ENCODE measurements around the gene NT5C1B.
A peak's percentile ranks its signal among the peaks of the same experiment; 100 is the strongest.

Gene NT5C1B

DNA sequence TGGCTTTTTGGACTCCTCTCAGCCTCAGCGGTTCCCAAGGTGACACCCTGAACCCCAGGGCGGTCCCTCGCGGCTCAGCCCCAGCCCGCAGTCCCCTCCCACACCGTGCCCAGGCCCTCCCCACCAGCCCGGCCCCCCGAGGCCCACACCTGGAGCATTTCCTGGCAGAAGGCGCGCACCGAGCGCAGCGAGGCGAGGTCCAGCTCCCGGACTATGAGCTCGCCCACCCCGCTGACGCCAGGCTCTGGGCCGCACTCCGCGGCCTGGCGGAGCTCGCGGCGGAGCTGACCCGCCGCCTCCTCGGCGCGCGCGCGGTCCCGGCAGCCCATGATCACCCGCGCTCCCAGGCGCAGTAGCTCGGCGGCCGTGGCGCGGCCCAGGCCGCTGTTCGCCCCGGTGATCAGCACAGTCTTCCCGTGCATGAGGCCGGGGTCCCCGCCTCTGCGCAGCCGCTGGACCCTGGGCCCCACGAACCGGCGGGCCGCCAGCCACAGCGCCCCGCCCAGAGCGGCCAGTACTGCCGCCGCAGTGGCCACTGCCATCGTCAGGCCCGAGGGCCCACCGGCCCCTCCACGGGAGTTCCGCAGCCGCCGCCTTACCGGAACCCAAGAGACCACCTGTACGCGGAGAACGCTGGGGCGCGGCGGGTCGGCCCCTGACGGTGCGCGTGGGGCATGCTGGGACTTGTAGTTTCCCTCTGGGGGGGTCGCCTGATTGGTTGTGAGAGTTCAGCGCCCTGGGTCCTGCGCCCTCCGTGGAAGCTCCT lies 29.2 kb downstream of the NT5C1B start, which contains the start of gene RDH14:
TSS of gene RDH14 (minus strand) at position 623 of the 766 bp plus-strand sequence. CDS start at position 542, 81 bp downstream.
- Histone ChIP-seq H3K4me3 (peak within 1 kb of the TSS; percentile 71 to 98), H3K4me1 (peaks cover 0 to 43% (median 20%) of the 10 kb centered on the region in 4 donors), H3K36me3 (peaks cover 5 to 12% (median 11%) of the 10 kb centered on the region in 3 donors), H3K27me3 (no peaks in the 10 kb centered on the region), H3K27ac (peak within 1 kb of the TSS; percentile 96 to 98), H3K9me3 (peaks cover 0 to 6% (median 4%) of the 10 kb centered on the region in 3 donors)
- intact Hi-C loops (cut with DNase I; ENCODE audit: low total_unique reads) = no loop called here
- TF ChIP-seq, protein P1, sequence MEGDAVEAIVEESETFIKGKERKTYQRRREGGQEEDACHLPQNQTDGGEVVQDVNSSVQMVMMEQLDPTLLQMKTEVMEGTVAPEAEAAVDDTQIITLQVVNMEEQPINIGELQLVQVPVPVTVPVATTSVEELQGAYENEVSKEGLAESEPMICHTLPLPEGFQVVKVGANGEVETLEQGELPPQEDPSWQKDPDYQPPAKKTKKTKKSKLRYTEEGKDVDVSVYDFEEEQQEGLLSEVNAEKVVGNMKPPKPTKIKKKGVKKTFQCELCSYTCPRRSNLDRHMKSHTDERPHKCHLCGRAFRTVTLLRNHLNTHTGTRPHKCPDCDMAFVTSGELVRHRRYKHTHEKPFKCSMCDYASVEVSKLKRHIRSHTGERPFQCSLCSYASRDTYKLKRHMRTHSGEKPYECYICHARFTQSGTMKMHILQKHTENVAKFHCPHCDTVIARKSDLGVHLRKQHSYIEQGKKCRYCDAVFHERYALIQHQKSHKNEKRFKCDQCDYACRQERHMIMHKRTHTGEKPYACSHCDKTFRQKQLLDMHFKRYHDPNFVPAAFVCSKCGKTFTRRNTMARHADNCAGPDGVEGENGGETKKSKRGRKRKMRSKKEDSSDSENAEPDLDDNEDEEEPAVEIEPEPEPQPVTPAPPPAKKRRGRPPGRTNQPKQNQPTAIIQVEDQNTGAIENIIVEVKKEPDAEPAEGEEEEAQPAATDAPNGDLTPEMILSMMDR (IDR thresholded peaks at IDR 0.05) = no peak
- DNase-seq = peak; percentile 95 to 98

DNA sequence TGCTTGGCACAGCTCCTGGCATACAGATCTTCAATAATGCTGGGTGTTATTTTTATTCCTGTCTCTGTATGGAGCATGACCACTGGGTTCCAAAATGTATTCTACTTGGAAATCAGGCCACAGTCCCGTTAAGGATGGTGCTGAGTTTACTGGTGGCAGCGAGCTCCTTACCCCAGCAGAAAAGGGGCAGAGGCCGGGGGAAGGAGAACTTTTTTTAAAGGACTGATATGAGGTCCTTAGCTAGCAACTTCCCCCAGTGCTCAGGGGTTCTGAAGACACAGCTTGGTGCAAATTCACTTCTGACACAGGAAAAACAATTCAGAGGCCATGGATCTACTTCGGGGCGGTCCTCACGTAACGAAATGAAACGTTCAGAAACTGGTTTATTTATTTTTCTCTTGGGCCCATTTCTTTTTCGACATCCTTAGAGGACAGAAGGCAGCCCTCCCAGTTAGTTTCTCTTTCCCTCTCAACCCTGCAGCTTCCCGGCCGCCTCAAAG lies 29.8 kb downstream of the NT5C1B start:
- Histone ChIP-seq H3K27ac (peak overlapping the region; percentile 96 to 98), H3K36me3 (peaks cover 11 to 18% (median 17%) of the 10 kb centered on the region in 3 donors), H3K9me3 (peaks cover 0 to 6% (median 4%) of the 10 kb centered on the region in 3 donors), H3K4me1 (peaks cover 0 to 44% (median 20%) of the 10 kb centered on the region in 4 donors), H3K4me3 (peak overlapping the region; percentile 71 to 98), H3K27me3 (no peaks in the 10 kb centered on the region)
- TF ChIP-seq, protein P1 (IDR thresholded peaks at IDR 0.05) = no peak
- intact Hi-C loops (cut with DNase I; ENCODE audit: low total_unique reads) = no loop called here
- DNase-seq = peak in 1 of 2 donors; percentile 60

DNA sequence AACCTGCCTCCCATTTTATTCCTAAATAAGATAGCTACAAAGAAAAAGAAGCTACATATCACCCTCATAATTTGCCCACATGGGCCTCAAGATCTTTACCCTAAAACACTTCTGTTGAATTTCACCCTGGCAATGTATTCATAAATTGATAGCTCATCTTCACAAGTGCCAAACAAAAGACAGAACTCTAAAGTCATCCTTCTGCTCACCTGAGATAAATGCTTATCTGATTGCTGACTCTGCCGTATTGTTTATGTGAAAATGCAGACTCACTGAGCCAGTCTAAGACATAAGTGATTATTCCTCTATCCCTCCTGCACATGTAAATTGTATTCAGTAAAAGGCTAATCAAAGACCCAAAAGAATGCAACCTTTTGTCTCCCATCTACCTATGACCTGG lies 30.9 kb downstream of the NT5C1B start:
- Histone ChIP-seq H3K9me3 (no peaks in the 10 kb centered on the region), H3K27ac (peak overlapping the region in 1 of 2 donors; percentile 96), H3K36me3 (peaks cover 11 to 16% (median 16%) of the 10 kb centered on the region in 3 donors), H3K27me3 (no peaks in the 10 kb centered on the region), H3K4me3 (no peak overlapping the region), H3K4me1 (peaks cover 0 to 56% (median 20%) of the 10 kb centered on the region in 4 donors)
- intact Hi-C loops (cut with DNase I; ENCODE audit: low total_unique reads) = no loop called here
- TF ChIP-seq, protein P1 (IDR thresholded peaks at IDR 0.05) = no peak
- no peak for DNase-seq

DNA sequence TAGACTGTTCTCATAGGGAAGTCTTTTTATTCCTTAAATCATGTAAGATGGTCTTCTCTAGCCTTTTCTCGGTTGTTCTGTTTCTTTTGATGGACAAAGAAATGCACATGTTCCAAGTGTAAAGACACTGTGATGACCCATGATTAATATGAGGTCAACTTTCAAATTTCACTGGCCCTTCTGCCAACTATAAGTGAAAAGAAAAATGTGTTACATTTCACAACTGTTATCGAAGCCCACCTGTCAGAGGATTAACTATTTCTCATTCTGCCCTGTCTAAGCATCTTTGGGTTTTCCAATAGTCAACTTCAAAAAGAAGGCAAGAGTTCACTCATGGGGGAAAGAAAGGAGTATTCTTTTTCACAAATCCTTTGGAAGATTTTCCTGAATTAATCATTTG lies 32.2 kb downstream of the NT5C1B start:
- Histone ChIP-seq H3K36me3 (peaks cover 11 to 16% (median 16%) of the 10 kb centered on the region in 3 donors), H3K9me3 (no peaks in the 10 kb centered on the region), H3K27me3 (no peaks in the 10 kb centered on the region), H3K27ac (no peak overlapping the region), H3K4me3 (no peak overlapping the region), H3K4me1 (peaks cover 0 to 69% (median 27%) of the 10 kb centered on the region in 4 donors)
- intact Hi-C loops (cut with DNase I; ENCODE audit: low total_unique reads) = no loop called here
- TF ChIP-seq, protein P1 (IDR thresholded peaks at IDR 0.05) = no peak
- no peak for DNase-seq

DNA sequence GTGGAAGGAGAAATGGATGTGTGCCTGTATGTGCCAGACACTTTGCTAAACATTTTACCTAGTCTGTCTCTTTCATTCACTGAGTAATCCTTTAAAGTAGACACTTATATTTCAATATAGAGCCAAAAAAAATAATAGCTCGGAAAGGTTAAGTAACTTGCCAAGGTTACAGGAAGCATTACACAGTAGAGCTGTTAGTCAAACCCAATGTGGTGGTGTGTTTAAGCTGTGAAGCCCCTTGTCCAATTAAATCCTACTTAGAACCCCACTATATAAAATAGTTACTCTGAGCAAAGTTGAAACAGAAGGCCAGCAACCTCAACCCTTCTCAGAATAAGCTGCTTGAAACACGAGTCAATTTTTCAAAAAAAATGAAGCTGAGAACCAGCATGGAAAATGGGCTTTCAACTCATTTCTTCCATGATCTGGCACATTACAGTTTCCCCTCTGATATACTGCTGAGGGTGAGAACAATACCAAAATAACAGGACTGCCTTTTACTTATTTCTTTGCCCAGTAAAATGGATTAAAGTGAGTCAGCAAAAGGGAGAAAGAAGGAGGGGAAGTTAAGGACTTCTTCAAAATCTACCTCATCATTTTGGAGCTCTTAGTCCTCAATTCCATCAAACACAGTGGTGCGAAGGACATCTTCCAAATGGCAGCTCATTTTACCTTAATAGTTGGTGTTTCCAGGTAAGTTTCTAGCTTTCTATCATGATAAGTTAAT lies 36.9 kb downstream of the NT5C1B start:
- Histone ChIP-seq H3K4me1 (peaks cover 0 to 71% (median 13%) of the 10 kb centered on the region in 4 donors), H3K27ac (no peak overlapping the region), H3K9me3 (no peaks in the 10 kb centered on the region), H3K27me3 (no peaks in the 10 kb centered on the region), H3K4me3 (no peak overlapping the region), H3K36me3 (peaks cover 11 to 16% (median 16%) of the 10 kb centered on the region in 3 donors)
- TF ChIP-seq, protein P1 (IDR thresholded peaks at IDR 0.05) = no peak
- no peak for DNase-seq
- intact Hi-C loops (cut with DNase I; ENCODE audit: low total_unique reads) = no loop called here

Data from tibial artery (tissue), 4 donors.